ENCODE results near the gene P3H2. TPM values are rescaled to one million over a fixed set of nuclear protein-coding genes. Genes with fewer than 3 reads are reported as not detected.
A peak's percentile ranks its signal among the peaks of the same experiment; 100 is the strongest.

Gene P3H2
- total RNA-seq, 1 donor from 2014 or later: 61.9 TPM

DNA sequence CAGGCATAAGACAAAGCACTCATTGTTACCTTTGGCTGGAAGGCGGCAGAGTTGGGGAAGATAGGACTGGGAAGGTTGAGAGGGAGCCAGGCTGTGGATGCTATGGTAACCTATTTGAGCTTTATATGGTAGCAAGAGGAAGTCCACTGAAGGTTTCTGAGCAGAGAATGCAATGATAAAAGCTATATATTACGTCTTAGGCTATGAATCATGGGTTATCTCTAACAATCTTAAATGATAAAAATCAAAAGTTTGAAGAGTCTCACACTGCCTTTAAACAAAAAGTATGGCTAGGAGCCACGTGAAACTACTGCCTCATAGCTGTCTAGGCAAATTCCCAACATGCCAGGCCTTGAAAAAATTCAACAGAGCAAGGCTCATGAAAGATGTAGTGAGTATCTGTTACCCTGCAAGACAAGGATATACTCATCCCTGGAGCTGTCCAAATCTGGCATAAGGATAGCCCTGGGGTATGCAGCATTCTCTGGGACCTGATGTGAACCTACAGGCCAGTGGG is 4.1 kb downstream of the P3H2 start:
- no peak for DNase-seq
- H3K27ac ChIP-seq: no peak overlapping the region
- H3K4me3 ChIP-seq: no peak overlapping the region
- H3K36me3 ChIP-seq: no peaks in the 10 kb centered on the region
- H3K4me1 ChIP-seq: peaks cover 15% of the 10 kb centered on the region
- H3K27me3 ChIP-seq (ENCODE audit: low read depth): peaks cover 13% of the 10 kb centered on the region
- intact Hi-C loops (cut with DNase I): no loop called here
- TF ChIP-seq, protein P1, sequence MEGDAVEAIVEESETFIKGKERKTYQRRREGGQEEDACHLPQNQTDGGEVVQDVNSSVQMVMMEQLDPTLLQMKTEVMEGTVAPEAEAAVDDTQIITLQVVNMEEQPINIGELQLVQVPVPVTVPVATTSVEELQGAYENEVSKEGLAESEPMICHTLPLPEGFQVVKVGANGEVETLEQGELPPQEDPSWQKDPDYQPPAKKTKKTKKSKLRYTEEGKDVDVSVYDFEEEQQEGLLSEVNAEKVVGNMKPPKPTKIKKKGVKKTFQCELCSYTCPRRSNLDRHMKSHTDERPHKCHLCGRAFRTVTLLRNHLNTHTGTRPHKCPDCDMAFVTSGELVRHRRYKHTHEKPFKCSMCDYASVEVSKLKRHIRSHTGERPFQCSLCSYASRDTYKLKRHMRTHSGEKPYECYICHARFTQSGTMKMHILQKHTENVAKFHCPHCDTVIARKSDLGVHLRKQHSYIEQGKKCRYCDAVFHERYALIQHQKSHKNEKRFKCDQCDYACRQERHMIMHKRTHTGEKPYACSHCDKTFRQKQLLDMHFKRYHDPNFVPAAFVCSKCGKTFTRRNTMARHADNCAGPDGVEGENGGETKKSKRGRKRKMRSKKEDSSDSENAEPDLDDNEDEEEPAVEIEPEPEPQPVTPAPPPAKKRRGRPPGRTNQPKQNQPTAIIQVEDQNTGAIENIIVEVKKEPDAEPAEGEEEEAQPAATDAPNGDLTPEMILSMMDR (IDR thresholded peaks at IDR 0.05): no peak
- no peaks in the 10 kb centered on the region for H3K9me3 ChIP-seq
- ATAC-seq: no peak

DNA sequence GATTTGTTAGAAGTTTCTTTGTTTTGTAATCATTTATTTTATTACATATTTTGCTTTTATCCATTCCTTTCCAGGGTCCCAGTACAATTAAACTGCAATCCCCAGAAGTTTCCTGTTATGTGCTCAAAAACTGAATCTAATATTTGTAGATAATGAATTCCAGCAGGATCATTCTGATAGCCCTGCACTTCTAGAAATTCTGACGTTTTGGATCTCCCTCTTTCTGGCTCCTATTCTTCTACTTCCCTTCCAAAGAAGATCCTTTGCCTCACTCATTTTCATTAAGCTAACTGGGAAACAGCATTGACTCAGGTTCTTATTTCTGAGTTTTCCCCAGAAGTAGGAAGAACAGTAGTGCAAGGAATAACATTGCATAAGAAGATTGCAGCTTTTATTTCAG is 9.9 kb downstream of the P3H2 start:
- no peaks in the 10 kb centered on the region for H3K9me3 ChIP-seq
- H3K4me1 ChIP-seq: no peaks in the 10 kb centered on the region
- ATAC-seq: no peak
- TF ChIP-seq, protein P1 (IDR thresholded peaks at IDR 0.05): no peak
- intact Hi-C loops (cut with DNase I): no loop called here
- no peaks in the 10 kb centered on the region for H3K27me3 ChIP-seq (ENCODE audit: low read depth)
- H3K4me3 ChIP-seq: no peak overlapping the region
- H3K27ac ChIP-seq: no peak overlapping the region
- no peaks in the 10 kb centered on the region for H3K36me3 ChIP-seq
- no peak for DNase-seq

DNA sequence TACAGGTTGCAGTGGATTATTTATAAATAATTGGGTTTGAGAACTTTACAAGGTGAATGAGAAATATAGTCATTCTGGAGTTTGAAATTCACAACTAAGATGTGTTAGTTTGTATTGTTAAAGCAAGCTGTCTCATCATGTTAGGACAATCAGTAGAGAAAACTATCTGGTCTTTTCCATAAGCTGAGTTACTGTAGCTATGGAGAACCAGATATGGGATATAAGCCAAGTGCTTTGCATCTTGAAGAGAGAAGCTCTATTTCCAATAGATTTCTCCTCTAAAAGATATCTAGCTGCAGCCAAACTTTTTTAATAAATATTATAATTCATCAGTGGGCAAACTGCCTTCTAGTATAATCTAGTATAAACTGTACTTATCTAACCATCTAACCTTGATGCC is 11.3 kb downstream of the P3H2 start:
- H3K36me3 ChIP-seq: no peaks in the 10 kb centered on the region
- no peak overlapping the region for H3K27ac ChIP-seq
- no peaks in the 10 kb centered on the region for H3K27me3 ChIP-seq (ENCODE audit: low read depth)
- TF ChIP-seq, protein P1 (IDR thresholded peaks at IDR 0.05): no peak
- intact Hi-C loops (cut with DNase I): no loop called here
- no peaks in the 10 kb centered on the region for H3K9me3 ChIP-seq
- no peaks in the 10 kb centered on the region for H3K4me1 ChIP-seq
- no peak for ATAC-seq
- no peak overlapping the region for H3K4me3 ChIP-seq
- no peak for DNase-seq

DNA sequence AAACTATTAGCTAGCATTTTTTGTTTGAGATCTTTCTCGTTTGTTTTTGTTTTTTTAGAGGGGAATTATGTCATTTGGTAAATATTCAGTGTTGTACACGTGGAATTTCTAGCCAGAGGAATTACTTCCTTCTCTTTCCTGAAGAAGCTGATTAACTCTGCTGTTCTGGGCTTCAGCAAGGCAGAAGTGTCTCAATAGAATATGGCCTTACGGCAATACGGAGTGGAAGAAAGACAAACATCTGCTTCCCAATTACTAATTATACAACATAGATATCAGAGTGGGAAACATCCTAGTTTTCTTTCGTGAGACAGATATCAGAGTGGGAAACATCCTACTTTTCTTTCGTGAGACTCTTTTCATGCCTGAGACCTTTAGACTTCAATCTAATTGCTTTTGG is 11.9 kb downstream of the P3H2 start:
- H3K27ac ChIP-seq: no peak overlapping the region
- H3K36me3 ChIP-seq: no peaks in the 10 kb centered on the region
- ATAC-seq: peak in 1 of 2 donors; percentile 72
- no peaks in the 10 kb centered on the region for H3K4me1 ChIP-seq
- no peaks in the 10 kb centered on the region for H3K9me3 ChIP-seq
- no peak for DNase-seq
- TF ChIP-seq, protein P1 (IDR thresholded peaks at IDR 0.05): no peak
- H3K4me3 ChIP-seq: no peak overlapping the region
- no peaks in the 10 kb centered on the region for H3K27me3 ChIP-seq (ENCODE audit: low read depth)
- intact Hi-C loops (cut with DNase I): no loop called here

DNA sequence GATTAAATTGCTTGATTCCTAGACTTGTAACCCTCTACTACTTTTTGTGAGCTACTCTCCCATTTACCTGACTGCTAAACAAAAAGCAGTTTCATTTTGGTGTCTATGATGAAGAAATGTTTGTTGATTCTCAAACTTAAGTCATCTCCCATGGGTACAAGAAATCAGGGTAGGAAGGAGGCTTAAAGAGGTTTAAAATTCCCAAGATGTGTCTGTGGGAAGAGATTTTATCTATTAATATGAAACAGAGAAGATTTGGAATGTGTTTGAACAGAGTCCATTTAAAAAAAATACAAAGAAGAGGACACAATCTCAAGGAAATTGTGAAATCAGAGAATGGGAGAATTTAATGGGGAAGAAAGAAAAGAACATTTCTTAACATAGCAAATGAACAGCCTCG is 14.8 kb downstream of the P3H2 start:
- H3K4me1 ChIP-seq: peaks cover 7% of the 10 kb centered on the region
- no peaks in the 10 kb centered on the region for H3K36me3 ChIP-seq
- intact Hi-C loops (cut with DNase I): no loop called here
- DNase-seq: no peak
- H3K9me3 ChIP-seq: no peaks in the 10 kb centered on the region
- H3K4me3 ChIP-seq: no peak overlapping the region
- no peak overlapping the region for H3K27ac ChIP-seq
- no peak for ATAC-seq
- H3K27me3 ChIP-seq (ENCODE audit: low read depth): no peaks in the 10 kb centered on the region
- TF ChIP-seq, protein P1 (IDR thresholded peaks at IDR 0.05): no peak

All from lower lobe of right lung (tissue), 2 donors.